ENCODE measurements around the gene SNCB.

SNCB gene

DNA sequence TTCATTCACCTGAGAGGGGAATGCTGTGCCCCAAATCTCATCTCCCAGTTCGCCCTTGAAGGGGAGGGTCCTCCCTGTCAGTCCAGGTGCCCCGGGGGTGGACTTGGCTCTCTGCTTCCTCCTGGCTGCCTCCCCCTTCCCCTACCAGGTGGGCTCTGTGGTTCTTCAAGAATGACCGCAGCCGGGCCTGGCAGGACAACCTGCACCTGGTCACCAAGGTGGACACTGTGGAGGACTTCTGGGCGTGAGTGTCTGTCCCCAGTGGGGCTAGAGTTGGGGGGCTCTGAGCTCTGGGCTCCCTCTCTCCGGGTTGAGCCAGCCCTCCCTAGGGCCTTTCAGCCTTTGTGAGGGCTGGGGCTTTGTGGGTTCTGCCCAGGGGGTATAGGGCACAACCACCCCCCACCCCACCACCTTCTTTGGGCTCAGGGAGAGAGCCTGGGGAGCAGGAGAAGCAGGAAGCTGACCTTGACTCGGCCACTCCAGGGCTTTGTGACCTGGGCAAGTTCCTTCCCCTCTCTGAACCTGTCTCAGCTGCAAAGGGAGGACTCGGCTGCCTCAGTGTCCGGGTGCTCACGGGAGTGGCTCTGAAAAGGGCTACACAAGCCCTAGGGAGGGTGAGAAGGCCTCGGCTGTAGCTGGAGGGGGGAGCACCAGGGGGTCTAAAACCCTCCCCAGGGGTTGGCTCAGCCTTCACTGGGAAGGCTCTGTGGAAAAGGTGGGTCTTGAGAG, 13.3 kb upstream of the SNCB start:
- DNase-seq: no peak

DNA sequence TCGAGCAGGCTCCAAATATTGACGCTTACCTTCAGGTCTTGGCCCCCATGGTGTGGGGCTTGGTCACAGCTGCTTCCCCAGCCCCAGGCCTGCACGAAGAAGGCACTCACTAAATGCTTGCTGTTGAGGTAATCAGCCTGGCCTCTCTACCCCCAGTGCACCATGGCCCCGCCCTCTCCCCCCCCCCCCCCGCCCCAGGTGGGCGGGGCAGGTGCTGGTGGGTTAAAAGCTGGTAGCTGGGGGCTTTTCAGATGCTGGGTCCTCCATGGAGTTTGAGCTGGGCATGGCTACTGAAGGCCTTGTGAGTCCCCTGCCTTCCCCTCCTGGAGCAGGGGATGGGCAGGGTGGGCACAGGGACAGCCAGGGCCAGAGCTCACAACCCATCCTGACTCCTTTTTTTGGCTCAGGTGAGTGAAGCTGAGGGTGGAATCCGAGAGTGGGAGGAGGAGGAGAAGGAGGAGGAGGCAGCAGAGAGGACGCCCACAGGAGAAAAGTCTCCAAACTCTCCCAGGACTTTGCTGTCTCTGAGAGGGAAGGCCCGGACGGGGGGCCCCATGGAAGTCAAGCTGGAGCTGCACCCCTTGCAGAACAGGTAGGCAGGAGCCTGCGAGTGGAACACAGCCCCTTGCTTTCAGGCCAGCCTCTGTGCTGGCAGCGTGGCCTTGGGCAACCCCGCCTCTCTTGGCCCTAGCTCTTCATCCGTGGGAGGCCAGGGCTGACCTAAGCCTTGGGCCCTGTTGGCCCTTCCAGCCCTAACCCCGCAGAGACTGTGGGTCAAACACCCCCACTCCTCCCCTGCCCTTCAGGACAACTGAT, 12.5 kb upstream of the SNCB start:
- DNase-seq: no peak

DNA sequence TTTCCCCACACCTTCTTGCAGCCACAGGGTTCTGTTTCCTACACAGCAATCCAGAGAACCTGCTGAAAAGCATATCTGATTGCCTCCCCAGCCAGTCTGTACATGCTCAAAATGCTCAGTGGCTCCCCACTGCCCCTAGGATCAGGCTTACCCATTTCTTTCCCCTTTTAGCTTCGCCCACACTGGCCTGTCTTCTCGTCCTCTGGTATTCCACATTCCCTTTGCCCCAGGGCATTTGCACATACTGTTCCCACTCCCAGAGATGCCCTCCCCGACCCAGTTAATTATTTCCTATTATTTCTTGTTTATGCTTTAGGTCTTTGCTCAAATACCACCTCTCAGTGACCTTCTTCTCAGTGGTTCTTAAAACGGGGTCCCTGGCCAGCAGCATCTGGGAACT, 10.3 kb upstream of the SNCB start:
- DNase-seq: no peak

GRCh38 chr5:176639981-176640380, 9.6 kb upstream of the SNCB start:
- no peak for DNase-seq

DNA sequence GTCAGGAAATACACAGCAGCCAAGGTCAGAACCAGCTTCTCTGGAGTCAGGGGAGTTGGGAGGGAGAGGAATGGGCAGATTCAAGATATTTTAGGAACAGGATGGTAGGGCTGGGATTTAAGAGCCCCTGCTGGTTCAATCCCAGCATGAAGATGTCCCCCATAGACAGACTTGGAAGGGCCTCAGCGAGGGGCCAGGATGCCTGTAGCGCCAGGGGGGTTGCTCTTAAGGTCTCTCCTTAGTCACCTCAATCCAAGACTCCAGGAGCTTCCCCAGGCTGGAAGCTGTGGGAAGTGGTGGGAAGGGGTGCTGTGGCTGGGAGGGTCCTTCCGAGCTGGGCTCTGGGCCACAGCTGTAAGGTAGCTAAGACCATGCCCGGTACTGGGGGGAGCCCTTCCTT, 8.9 kb upstream of the SNCB start:
- DNase-seq: no peak

- DNase-seq: no peak
Observed at GRCh38 chr5:176638437-176638836, 8.1 kb upstream of the SNCB start.

- DNase-seq: no peak
Observed at GRCh38 chr5:176637556-176637955, 7.2 kb upstream of the SNCB start.

DNA sequence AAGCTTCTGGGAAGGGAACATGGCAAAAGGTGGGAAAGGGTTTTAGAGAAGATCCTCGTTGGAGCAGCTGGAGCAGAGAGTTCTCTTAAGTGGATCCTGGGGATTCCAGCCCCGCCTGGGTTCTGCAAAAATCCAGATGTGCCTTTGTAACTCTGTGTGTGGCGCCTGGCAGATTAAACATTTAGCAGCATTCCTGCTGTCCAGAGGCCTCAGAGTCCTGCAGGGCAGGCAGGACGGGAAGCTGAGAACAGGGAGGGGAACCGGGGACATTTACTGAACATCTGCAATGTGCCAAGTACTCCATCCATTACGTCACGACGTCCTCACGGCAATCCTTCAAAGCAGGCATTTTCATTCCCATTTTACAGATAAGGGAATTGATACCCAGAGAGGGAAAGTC, 6.1 kb upstream of the SNCB start:
- no peak for DNase-seq

DNA sequence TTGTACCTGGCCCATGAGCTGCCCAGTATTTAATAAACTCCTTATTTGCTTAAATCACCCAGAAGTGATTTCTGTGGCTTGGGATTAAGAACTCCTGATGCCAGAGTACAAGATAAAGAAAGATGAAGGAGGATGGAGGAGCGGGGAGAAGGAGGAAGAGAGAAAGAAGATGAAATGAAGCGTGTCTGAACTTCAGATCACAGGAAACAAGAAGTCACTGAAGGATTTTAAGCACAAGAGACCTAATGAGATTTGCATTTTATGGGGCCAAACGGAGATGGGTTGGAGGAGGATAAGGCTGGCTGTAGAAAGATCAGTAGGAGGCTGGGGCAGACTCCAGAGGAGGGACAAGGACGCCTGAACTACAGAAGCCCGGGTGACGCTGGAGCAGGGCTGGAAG, 3.3 kb upstream of the SNCB start:
- no peak for DNase-seq

GRCh38 chr5:176632745-176633144, 2.4 kb upstream of the SNCB start:
- no peak for DNase-seq

DNA sequence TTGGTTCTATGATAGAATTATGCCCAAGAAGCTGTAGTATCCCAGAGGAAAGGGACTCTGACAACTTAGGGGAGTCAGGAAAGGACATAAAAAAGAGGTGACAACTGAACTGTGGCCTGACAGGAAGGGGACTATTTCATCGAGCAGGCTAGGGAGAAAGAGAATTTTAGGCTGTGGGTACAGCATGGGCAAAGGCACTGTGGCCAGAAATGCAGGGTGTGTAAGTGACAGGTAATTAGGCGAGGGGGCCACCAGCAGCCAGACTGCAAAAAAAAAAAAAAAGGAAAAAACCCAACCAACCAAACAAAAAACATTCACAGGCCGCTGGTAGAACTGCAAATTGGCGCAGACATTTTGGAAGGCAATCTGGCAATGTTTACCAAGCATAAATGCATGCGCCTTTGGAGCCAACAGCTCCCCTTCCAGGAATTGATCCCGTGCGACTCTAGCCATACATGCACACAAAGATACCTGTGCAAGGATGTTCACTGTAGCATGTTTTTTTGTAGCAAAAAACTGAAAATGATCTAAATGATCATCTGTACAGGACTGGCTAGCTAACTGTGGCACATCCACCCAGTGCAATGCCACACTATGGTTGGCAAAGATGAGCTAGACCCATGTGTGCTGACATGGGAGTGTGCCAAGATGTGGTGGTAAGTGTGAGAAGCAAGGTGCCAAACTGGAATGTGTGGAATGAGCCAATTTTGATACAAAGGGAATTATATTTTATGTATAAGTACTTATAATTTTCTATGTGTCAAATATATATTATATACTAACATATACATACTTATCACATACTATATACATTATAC, 1.3 kb upstream of the SNCB start:
- no peak for DNase-seq

- DNase-seq: no peak
Observed at GRCh38 chr5:176630681-176631222, 418 bp upstream of the SNCB start.

GRCh38 chr5:176629317-176629852, 949 bp downstream of the SNCB start:
- DNase-seq: no peak

DNA sequence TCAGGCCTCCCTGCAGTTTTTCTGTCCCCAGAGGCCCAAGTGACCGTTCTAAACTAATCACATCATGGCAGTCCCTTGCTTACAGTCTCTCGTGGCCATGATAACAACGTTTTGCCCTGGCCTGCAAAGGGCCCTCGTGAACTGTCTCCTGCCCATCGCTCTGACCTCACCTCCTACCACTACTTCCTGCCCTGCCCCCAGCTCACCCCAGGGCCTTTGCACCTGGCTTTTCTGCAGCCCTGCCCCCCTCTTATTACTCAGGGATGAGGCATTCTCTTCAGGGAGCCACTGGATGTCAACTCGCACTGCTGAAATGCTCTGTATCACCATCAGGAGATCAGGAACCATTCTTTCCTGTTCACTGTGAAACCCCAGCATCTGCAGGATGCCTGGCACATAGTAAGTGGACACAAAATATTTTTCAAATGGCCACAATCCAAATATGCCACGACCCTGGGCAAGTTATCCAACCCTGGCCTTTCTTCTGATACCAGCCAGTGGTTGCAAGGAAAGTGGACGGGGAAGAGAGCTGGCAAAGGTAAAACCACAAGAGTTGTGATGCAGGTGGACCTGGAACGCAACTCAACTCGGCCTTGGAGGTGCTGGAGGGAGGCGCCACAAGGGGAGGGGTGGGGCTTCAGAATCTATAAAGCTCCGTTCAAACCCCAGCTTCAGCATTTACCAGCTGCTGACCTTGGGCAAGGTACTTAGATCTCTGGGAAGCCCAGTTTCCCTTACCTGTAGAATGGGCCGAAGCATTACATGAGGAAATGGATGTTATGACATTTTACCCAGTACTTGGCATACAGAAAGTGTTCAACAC, 1.7 kb downstream of the SNCB start:
- DNase-seq: no peak

DNA sequence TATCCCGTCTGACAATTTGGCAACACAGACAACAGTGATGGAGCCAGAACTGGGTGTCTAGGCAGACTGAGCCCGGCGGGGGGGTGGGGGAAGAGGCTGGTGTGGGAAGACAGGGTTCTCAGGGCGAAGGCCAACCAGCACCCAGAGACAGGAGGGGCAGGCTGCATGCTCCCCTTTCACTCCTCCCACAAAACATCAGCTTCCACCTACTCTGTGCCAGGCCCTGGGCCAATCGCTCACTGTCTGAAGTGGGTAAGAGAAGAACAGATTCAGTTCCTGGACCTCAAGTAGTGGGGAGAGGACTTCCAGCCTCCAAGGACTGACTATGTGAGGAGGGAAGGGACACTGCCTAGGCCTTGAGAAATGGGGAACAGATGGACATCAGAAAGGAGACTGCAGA, 2.8 kb downstream of the SNCB start:
- no peak for DNase-seq

GRCh38 chr5:176626876-176627236, 3.5 kb downstream of the SNCB start:
- DNase-seq: no peak

GRCh38 chr5:176625966-176626875, 4.1 kb downstream of the SNCB start:
- DNase-seq: no peak

- no peak for DNase-seq
Observed at GRCh38 chr5:176625512-176625911, 4.8 kb downstream of the SNCB start.

- DNase-seq: no peak
Observed at GRCh38 chr5:176624938-176625337, 5.4 kb downstream of the SNCB start.

DNA sequence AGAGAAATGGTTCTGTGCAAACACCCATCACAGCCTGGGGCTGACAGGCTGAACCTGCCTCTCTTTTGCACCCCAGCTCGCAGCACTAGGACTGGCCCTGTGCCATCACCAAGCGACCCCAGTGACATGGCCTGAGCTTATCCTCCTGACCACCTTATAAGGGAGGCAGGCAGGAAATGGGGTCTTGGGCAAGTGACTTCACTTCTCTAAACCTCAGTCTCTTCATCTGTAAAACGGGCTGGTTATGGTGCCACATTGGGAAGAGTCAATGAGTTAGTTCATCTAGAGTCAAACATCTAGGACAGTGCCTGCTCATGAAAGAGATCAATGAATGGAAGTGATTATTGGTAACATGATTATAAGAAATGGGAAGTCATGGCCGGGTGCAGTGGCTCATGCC, 6.2 kb downstream of the SNCB start:
- DNase-seq: no peak

GRCh38 chr5:176621661-176622079, 8.7 kb downstream of the SNCB start:
- DNase-seq: no peak

All from kidney glomerular epithelial cell (primary cell).